HFFc6 (cell line): ENCODE results near the gene PRAME. TPM values are rescaled to one million over a fixed set of nuclear protein-coding genes. Genes with fewer than 3 reads are reported as not detected.

Source experiments
- DNase-seq: peaks from one replicate; pipeline ENCODE4 v3.0.0-alpha.2; 2018
- H3K27ac Mint-ChIP-seq: 2 replicates; pipeline ENCODE4 v1.8.0; 2020; ENCODE audit warnings: mild to moderate bottlenecking, mixed read lengths
- H3K27me3 Mint-ChIP-seq: 2 replicates; pipeline ENCODE4 v1.8.0; 2021; ENCODE audit warnings: mild to moderate bottlenecking, moderate library complexity, mixed read lengths; ENCODE audit not compliant: insufficient read depth
- H3K36me3 Mint-ChIP-seq: 2 replicates; pipeline ENCODE4 v1.8.0; 2021; ENCODE audit warnings: low read depth, mixed read lengths
- H3K4me1 Mint-ChIP-seq: 2 replicates; pipeline ENCODE4 v1.8.0; 2020; ENCODE audit warnings: low read depth, mixed read lengths
- H3K4me3 Mint-ChIP-seq: 2 replicates; pipeline ENCODE4 v1.8.0; 2020; ENCODE audit warnings: mild to moderate bottlenecking, moderate library complexity, mixed read lengths
- H3K9me3 Mint-ChIP-seq: 2 replicates; pipeline ENCODE4 v1.8.0; 2020; ENCODE audit warnings: mild to moderate bottlenecking, mixed read lengths
- total RNA-seq, 6 experiments: library from RNA; stranded (reverse); fragmentation: NEBNext Ultra II Directional; extraction: Animal tissue kit (Norgen Biotek cat#: 25700); gene quantifications; 2 replicates in 1 of 6; 3 replicates in 5 of 6; pipeline ENCODE4 v1.2.3, GENCODE V29; 2021
- TF ChIP-seq, protein P1 (sequence below): fragments of 200-600 bp; sonication (generic); IDR thresholded peaks from 2 replicates; pipeline ENCODE4 v1.5.0; 2021; ENCODE audit warnings: antibody characterized with exemption, mild to moderate bottlenecking

PRAME gene
- total RNA-seq, 6 experiments from 2014 or later, result not detected

GRCh38 chr22:22552630-22553029 is 6.4 kb downstream of the PRAME start:
- peaks cover 14% of the 10 kb centered on the region for H3K27me3 Mint-ChIP-seq
- no peak overlapping the region for H3K4me3 Mint-ChIP-seq
- H3K36me3 Mint-ChIP-seq, result no peaks in the 10 kb centered on the region
- H3K27ac Mint-ChIP-seq, result no peak overlapping the region
- no peak for DNase-seq
- H3K9me3 Mint-ChIP-seq, result peaks cover 10% of the 10 kb centered on the region; the same call in 1 of the 2 replicates
- TF ChIP-seq, protein P1, sequence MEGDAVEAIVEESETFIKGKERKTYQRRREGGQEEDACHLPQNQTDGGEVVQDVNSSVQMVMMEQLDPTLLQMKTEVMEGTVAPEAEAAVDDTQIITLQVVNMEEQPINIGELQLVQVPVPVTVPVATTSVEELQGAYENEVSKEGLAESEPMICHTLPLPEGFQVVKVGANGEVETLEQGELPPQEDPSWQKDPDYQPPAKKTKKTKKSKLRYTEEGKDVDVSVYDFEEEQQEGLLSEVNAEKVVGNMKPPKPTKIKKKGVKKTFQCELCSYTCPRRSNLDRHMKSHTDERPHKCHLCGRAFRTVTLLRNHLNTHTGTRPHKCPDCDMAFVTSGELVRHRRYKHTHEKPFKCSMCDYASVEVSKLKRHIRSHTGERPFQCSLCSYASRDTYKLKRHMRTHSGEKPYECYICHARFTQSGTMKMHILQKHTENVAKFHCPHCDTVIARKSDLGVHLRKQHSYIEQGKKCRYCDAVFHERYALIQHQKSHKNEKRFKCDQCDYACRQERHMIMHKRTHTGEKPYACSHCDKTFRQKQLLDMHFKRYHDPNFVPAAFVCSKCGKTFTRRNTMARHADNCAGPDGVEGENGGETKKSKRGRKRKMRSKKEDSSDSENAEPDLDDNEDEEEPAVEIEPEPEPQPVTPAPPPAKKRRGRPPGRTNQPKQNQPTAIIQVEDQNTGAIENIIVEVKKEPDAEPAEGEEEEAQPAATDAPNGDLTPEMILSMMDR, result no peak
- no peaks in the 10 kb centered on the region for H3K4me1 Mint-ChIP-seq

DNA sequence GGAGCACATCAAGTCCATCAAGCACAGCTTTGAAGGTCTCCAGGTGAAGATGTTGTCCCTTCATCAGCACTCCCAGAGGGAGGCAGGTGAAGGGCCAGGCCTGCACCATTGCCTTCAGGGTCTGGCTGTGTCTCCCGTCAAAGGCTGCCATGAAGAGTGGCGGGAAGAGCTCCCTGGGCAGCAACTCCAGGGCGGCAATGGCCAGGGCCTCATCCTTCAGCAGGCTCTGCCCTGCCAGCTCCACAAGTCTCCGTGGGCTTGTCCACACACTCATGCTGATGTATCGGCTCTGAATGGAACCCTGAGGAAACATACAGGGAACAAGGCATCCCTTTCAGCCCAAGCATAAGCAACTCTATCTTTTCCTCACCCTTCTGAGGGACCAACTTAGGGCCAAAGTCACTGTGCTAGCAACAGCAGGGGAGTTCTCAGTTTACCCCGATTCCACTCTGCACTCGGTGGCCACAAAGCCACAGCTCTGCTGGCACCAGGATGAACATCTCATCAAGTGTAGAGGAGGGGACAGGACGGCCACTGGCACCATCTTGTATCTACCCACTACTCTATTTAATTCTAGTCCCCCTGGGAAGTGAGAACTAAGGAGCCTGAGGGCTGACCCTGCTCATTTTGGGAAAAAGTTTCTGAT is 8.2 kb downstream of the PRAME start:
- Mint-ChIP-seq H3K27me3 (peaks cover 11% of the 10 kb centered on the region), H3K27ac (no peak overlapping the region), H3K9me3 (no peaks in the 10 kb centered on the region; the same call in 1 of the 2 replicates), H3K36me3 (no peaks in the 10 kb centered on the region), H3K4me1 (no peaks in the 10 kb centered on the region), H3K4me3 (no peak overlapping the region)
- no peak for DNase-seq
- TF ChIP-seq, protein P1, result no peak

- no peak for DNase-seq
- Mint-ChIP-seq H3K27me3 (peaks cover 11% of the 10 kb centered on the region), H3K27ac (no peak overlapping the region), H3K4me3 (no peak overlapping the region), H3K4me1 (no peaks in the 10 kb centered on the region), H3K36me3 (no peaks in the 10 kb centered on the region), H3K9me3 (no peaks in the 10 kb centered on the region)
- TF ChIP-seq, protein P1, result no peak
Measured at GRCh38 chr22:22548910-22549309, 10.2 kb downstream of the PRAME start.

GRCh38 chr22:22548317-22548716 is 10.7 kb downstream of the PRAME start:
- H3K4me1 Mint-ChIP-seq, result no peaks in the 10 kb centered on the region
- H3K9me3 Mint-ChIP-seq, result no peaks in the 10 kb centered on the region
- H3K27me3 Mint-ChIP-seq, result peaks cover 13% of the 10 kb centered on the region
- H3K27ac Mint-ChIP-seq, result no peak overlapping the region
- no peak for DNase-seq
- H3K36me3 Mint-ChIP-seq, result no peaks in the 10 kb centered on the region
- H3K4me3 Mint-ChIP-seq, result no peak overlapping the region
- TF ChIP-seq, protein P1, result no peak

DNA sequence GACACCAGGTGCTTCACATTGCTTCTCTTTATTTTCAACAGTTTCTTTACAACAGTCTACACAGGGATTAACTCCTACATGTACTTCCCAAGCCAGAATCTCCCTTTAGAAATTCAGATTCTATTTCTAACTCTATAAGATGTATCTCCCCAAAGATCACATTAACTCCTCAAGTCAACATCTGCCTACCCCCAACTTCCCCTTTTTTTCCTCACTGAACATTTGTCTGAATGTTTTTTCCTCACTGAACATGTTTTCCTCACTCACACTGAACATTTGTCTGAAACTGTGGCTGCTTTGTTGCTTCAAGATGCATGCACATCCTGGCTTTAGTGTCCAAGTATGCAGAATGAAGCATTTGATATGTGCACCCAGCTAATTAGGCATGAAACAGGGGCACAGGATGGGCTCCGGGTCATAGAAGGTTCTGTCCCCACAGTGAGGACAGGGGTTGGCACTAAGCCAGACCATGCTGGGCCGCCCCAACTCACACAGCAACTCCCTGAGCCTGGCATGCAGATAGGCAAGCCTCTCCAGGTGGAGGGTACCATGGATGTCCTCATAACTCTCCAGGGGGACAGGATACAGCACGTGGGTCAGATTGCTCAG is 11.3 kb downstream of the PRAME start:
- Mint-ChIP-seq H3K4me1 (no peaks in the 10 kb centered on the region), H3K4me3 (no peak overlapping the region)

More for the DNA sequence above, 11.3 kb downstream of the PRAME start:
- Mint-ChIP-seq H3K27me3 (peaks cover 15% of the 10 kb centered on the region), H3K27ac (no peak overlapping the region), H3K36me3 (no peaks in the 10 kb centered on the region), H3K9me3 (no peaks in the 10 kb centered on the region)
- TF ChIP-seq, protein P1, result no peak
- DNase-seq, result no peak
